IPS-18a (cell line): ENCODE results near the gene H1-8.
"Not testable (repeated sequence)": the region's sequence is repeated elsewhere in the genome, so short reads cannot be mapped to it uniquely, and the experiment has no call there.

Experiments
- H3K27ac ChIP-seq: one replicate; pipeline ENCODE4 v1.5.1; 2013; ENCODE audit warnings: low read length
- H3K27me3 ChIP-seq: one replicate; pipeline ENCODE4 v1.6.1; 2013; ENCODE audit warnings: mild to moderate bottlenecking, low read length; ENCODE audit not compliant: control insufficient read depth, insufficient read depth
- H3K36me3 ChIP-seq: one replicate; pipeline ENCODE4 v1.6.1; 2013; ENCODE audit warnings: low read depth, low read length; ENCODE audit not compliant: control insufficient read depth
- H3K4me1 ChIP-seq: one replicate; pipeline ENCODE4 v1.6.1; 2013; ENCODE audit warnings: low read depth, low read length; ENCODE audit not compliant: control insufficient read depth
- H3K4me3 ChIP-seq: one replicate; pipeline ENCODE4 v1.5.1; 2013; ENCODE audit warnings: low read length
- H3K9ac ChIP-seq: one replicate; pipeline ENCODE4 v1.6.1; 2013; ENCODE audit warnings: mild to moderate bottlenecking, low read length, moderate library complexity
- H3K9me3 ChIP-seq: one replicate; pipeline ENCODE4 v1.6.1; 2013; ENCODE audit warnings: low read depth, low read length; ENCODE audit not compliant: control insufficient read depth

Gene H1-8, protein sequence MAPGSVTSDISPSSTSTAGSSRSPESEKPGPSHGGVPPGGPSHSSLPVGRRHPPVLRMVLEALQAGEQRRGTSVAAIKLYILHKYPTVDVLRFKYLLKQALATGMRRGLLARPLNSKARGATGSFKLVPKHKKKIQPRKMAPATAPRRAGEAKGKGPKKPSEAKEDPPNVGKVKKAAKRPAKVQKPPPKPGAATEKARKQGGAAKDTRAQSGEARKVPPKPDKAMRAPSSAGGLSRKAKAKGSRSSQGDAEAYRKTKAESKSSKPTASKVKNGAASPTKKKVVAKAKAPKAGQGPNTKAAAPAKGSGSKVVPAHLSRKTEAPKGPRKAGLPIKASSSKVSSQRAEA

DNA sequence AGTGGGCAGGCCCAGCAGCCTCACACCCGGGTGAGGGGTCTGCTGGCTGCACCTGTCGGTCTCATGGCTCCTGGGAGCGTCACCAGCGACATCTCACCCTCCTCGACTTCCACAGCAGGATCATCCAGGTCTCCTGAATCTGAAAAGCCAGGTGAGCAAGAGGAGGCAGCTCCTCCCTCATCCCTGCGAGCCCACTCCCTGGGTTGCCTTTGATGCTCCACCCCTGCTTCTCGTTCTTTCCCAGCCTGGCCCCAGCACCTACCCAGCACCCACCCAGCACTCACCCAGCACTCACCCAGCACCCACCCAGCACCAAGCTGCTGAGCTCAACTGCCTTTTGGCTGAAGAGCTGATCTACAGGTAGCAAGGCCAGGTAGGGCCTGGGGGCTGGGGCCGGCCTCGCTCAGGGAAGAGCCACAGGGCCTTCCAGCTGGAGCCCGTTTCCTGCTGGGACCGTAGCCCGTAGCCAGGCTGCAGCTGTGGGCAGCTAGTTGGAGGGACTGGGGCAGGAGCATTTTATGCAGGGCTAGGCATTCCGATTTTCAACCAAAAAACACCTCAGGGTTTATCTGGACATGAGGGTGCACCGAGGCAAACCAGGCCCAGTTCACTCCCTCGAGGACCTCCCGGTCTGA, at the start of gene H1-8:
H1-8 (plus strand) TSS at position 20 of the 635 bp plus-strand sequence; CDS start at position 64, 44 bp downstream.
- no peak within 1 kb of the TSS for H3K4me3 ChIP-seq
- H3K9ac ChIP-seq = no peak within 1 kb of the TSS
- no peaks in the 10 kb centered on the region for H3K36me3 ChIP-seq
- H3K4me1 ChIP-seq = peaks cover 4% of the 10 kb centered on the region
- H3K27ac ChIP-seq = no peak within 1 kb of the TSS
- H3K9me3 ChIP-seq = no peaks in the 10 kb centered on the region
- H3K27me3 ChIP-seq = no peaks in the 10 kb centered on the region

DNA sequence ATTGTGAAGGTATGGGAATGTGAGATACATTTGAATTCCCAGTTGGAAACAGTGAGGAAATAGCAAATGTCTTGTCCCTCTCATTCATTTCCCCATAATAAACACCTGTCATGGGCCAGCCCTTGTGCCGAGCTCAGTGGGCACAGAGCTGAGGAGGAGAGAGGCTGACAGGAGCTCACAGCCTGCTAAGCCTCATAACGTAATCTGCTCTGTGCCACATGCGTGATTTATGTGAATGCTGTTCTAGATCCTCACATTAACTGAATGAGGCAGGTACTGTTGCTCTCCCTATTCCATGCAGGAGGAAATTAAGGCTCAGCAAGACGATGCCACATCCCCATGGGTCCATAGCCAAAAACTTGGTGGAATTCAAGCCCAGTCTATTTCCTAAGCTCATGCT, 49.8 kb upstream of the H1-8 start:
- H3K27ac ChIP-seq = no peak overlapping the region
- H3K9me3 ChIP-seq = no peaks in the 10 kb centered on the region
- H3K9ac ChIP-seq = no peak overlapping the region
- H3K4me3 ChIP-seq = no peak overlapping the region
- no peaks in the 10 kb centered on the region for H3K27me3 ChIP-seq
- peaks cover 5% of the 10 kb centered on the region for H3K4me1 ChIP-seq
- H3K36me3 ChIP-seq = no peaks in the 10 kb centered on the region

DNA sequence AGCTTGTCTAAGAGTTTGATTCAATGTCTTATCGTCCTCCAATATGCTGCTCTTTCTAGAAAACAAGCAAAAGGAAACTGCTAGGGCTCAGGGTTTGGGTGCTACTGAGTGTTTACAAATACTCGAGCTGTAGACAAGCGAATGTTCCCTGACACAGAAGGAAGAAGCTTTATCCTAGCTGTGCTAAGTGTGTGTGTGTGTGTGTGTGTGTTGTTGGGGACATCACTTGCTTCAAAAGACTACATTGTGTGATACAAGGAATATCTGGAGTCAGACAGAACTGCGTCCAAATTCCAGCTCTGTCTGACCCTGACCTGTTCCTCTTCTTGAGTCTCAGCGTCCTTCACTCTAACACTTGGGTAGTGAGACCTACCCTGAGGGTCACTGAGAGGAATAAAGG, 48.5 kb upstream of the H1-8 start:
- not testable (repeated sequence) for H3K4me3 ChIP-seq, H3K36me3 ChIP-seq, H3K4me1 ChIP-seq, H3K9me3 ChIP-seq, H3K27me3 ChIP-seq, H3K27ac ChIP-seq, H3K9ac ChIP-seq

DNA sequence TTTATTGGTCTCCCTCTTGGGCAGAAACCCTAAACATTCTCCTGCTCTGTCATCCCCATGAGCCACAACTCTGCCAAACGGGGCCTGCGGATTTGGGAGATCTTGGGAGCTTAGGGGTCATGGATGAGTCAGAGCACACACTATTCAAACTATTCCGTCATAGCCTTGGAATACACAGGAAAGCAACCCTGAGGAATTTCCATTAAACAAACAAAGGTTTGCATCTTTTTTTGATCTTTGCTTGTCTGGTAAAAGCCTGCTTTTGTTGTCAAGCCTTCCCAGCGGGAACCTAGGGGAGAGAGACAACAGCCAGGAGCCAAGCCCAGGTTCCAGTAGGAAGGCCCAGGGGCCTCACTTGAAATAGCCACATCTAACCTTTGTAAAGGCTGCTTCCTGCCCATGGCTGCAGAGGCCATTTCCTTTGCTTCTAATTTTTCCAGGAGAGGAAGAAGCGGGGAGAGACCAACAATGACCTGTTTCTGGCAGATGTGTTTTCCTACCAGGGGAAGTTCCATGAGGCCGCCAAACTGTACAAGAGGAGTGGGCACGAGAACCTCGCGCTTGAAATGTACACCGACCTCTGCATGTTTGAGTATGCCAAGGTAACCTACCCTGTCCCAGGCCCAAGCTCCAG, 47.9 kb upstream of the H1-8 start:
- not testable (repeated sequence) for H3K36me3 ChIP-seq, H3K27ac ChIP-seq, H3K9ac ChIP-seq, H3K4me3 ChIP-seq, H3K4me1 ChIP-seq, H3K27me3 ChIP-seq, H3K9me3 ChIP-seq

DNA sequence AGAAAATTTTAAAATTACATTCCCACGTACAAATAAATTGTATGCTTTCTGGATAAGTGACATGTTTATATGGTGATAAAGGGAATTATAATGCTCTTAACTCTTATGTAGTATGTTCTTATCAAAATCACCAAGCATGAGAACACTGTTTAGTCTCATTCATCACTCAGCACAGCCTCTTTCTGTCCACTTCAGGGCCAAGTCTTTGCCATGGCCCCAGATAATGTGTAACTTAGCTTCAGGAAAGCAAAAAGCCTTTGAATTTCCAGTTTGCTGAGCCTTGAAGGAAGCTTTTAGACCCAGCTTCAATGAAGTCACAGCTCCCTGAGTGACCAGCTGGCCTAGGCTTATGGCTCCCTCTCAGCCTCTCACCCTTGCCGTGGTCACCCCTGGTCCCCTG, 45.1 kb upstream of the H1-8 start:
- H3K27ac ChIP-seq, H3K4me1 ChIP-seq, H3K27me3 ChIP-seq, H3K4me3 ChIP-seq, H3K9ac ChIP-seq, H3K9me3 ChIP-seq, H3K36me3 ChIP-seq: not testable (repeated sequence)

DNA sequence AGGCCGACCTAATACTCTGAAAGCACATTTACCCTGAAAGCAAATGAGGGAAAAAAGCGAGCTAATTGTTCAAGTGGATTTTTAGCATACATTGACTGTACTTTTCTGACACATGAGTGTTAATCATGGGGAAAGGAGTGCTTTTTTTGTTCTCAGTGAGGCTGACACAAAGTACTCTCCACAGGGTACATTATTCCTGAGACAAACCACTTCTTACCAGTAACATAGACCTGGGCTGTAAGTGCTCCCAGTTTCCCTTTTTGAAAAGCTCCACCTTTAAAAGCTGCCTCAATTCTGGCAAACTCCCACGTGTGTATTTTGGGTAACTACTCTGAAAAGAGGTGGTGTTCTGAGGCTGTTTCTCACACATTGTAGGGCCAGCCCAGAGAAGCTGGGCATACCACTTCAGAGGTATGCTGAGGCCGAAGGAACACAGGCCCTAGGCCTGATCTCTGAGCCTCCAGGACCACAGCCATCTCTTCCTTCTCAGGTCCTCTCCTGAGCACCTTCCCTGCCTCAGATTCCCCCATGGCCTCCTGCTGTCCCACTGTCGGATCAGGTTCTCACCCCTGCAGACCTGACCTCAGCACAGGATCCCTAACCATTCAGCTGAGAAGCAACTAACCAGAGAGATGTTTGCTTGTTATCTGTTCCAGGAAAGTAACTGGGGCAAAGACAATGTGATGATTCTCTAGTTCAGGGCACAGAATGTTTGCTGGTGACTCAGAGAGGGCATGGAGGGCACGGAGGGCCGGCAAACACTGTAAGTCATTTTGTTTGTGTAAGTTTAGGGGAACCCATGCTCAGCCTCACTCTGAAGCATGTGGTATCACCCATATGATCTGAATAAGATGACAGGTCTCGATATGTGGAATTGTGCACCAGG, 44.1 kb upstream of the H1-8 start:
- not testable (repeated sequence) for H3K27me3 ChIP-seq, H3K9me3 ChIP-seq, H3K36me3 ChIP-seq, H3K9ac ChIP-seq, H3K4me3 ChIP-seq, H3K27ac ChIP-seq, H3K4me1 ChIP-seq

DNA sequence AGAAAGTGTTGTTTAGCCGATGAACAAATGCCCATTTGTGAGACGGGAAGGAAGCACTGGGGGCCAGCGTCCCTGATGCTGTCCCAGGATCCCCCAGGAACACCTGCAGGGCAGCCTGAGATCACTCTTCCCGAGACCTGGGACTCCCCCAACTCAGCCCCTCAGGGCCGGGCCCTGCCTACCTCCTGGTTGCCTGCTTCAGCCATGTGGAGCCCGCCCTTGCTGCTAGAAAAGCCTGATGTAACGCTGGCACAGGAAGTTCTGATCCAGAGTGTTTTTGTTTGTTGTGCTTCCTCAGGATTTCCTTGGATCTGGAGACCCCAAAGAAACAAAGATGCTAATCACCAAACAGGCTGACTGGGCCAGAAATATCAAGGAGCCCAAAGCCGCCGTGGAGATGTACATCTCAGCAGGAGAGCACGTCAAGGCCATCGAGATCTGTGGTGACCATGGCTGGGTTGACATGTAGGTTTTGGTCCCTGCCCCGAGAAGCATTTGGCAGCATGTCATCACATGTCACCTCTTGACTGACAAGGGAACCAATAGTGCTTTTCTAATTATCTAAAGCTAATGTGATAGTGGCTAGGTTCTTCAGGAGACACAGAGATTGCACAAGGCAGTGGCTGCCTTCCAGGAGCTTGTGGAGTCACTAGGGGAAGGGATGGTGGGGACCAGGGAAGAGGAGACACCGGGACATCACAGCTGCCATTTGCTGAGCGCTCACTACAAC, 43.2 kb upstream of the H1-8 start:
- H3K27me3 ChIP-seq, H3K36me3 ChIP-seq, H3K4me3 ChIP-seq, H3K4me1 ChIP-seq, H3K9ac ChIP-seq, H3K9me3 ChIP-seq, H3K27ac ChIP-seq: not testable (repeated sequence)

DNA sequence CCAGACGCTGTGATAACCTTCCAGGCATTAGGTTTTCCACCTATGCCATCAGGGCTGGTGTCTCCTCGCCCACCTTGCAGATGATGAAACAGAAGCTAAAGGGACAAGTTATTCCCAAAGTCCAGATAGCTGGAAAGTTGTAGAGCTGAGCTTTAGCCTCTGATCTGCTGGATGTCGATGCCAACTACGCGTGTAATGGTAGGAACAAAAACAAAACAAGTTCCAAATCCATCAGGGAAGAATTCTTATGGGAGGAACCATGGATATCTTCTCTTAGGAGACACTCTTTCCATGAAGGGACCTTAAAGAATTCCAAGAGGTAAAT, 42.7 kb upstream of the H1-8 start:
- Histone ChIP-seq H3K27ac (no peak overlapping the region), H3K9ac (no peak overlapping the region), H3K4me1 (peaks cover 4% of the 10 kb centered on the region), H3K27me3 (no peaks in the 10 kb centered on the region), H3K9me3 (no peaks in the 10 kb centered on the region), H3K36me3 (no peaks in the 10 kb centered on the region), H3K4me3 (no peak overlapping the region)

DNA sequence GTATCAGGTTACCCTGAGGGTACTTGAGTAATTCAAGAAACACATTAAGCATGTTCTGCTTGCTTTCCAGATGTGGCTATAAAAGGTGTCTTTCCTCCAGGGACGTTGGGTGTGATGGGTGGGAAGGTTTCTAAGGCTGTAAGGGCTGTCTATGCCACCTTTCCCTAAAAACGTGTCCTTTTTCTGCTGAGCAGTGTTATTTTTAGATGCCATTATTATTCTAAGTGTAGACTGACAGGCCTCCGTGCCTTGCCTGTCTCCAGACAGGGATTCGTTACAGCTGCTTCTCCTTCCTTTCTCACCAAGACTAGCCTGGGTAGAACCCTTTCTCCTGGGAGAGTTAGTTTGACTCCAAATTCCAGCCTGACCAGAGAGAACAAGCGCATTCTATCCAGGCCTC, 41.3 kb upstream of the H1-8 start:
- Histone ChIP-seq H3K27ac (no peak overlapping the region), H3K9ac (no peak overlapping the region), H3K27me3 (no peaks in the 10 kb centered on the region), H3K4me3 (no peak overlapping the region), H3K9me3 (no peaks in the 10 kb centered on the region), H3K36me3 (no peaks in the 10 kb centered on the region), H3K4me1 (no peaks in the 10 kb centered on the region)

DNA sequence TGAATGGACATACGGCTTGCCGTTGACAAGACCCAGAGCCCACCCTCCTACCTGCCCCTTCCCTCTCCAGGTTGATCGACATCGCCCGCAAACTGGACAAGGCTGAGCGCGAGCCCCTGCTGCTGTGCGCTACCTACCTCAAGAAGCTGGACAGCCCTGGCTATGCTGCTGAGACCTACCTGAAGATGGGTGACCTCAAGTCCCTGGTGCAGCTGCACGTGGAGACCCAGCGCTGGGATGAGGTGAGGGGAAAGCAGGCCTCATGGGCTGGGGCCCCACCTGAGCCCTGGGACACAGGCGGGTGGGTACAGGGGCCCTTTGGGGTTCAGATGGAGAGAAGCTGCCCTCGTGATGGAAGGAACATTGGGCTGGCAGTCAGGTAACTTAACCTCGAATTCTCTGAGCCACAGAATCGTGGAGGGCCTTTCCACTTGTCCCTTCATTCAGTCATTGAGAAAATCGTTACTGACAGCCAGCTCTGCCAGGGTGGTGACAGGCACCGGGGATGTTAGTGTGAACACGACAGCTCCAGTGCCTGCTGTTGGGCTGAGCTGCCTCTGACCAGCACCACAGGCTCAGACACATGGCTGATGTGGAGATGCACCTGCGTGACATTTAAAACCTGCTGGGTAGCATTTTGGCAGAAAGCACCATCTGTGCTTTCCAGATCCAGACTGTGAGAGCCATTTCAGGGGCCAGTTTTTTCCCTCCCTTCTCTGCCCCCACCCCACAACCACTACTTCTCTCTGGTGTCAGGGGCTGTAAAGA, 40.1 kb upstream of the H1-8 start:
- Histone ChIP-seq H3K27me3 (no peaks in the 10 kb centered on the region), H3K4me3 (no peak overlapping the region), H3K9ac (no peak overlapping the region), H3K27ac (no peak overlapping the region), H3K4me1 (no peaks in the 10 kb centered on the region), H3K9me3 (no peaks in the 10 kb centered on the region), H3K36me3 (no peaks in the 10 kb centered on the region)
